ENCODE measurements around the gene RNU6-7. TPM values are rescaled to one million over a fixed set of nuclear protein-coding genes. Genes with fewer than 3 reads are reported as not detected.

The RNU6-7 gene
- total and polyA plus RNA-seq, 4 donors: not detected

- H3K9ac ChIP-seq (ENCODE audit: insufficient read depth in 1 of 2, low read length in 2 of 2): peak overlapping the region; percentile 37 to 97
Measured at GRCh38 chr14:32203928-32204357, 2.1 kb downstream of the RNU6-7 start.

GRCh38 chr14:32205554-32205953, 3.7 kb downstream of the RNU6-7 start:
- Histone ChIP-seq H3K27ac (ENCODE audit: low read depth in 1 of 2, low read length in 1 of 2) (no peak overlapping the region), H3K4me3 (no peak overlapping the region), H3K27me3 (ENCODE audit: control insufficient read depth in 3 of 3, insufficient read depth in 3 of 3, low read length in 2 of 3) (no peaks in the 10 kb centered on the region), H3K9ac (ENCODE audit: insufficient read depth in 1 of 2, low read length in 2 of 2) (no peak overlapping the region), H3K4me1 (ENCODE audit: control insufficient read depth in 5 of 5, insufficient read depth in 5 of 5, low read length in 5 of 5) (peaks cover 0 to 12% (median 2%) of the 10 kb centered on the region in 5 donors), H3K36me3 (ENCODE audit: control insufficient read depth in 4 of 4, insufficient read depth in 4 of 4, low read length in 4 of 4) (no peaks in the 10 kb centered on the region), H3K9me3 (ENCODE audit: control insufficient read depth in 4 of 4, insufficient read depth in 3 of 4, low read length in 3 of 4) (no peaks in the 10 kb centered on the region)
- DNase-seq: no peak
- WGBS, 2 donors: 90 to 92% methylated on average over 3 of the region's 3 CpGs
- no peak for ATAC-seq (ENCODE audit: insufficient read depth, low FRiP score)
- no peak for TF ChIP-seq CTCF (IDR thresholded peaks at IDR 0.05; ENCODE audit: control extremely low read depth, extremely low read depth)

More at GRCh38 chr14:32203928-32204357, 2.1 kb downstream of the RNU6-7 start:
- ATAC-seq (ENCODE audit: insufficient read depth, low FRiP score): no peak
- WGBS, 2 donors: 2 to 4% methylated on average over 14 of the region's 14 CpGs
- Histone ChIP-seq H3K4me1 (ENCODE audit: control insufficient read depth in 5 of 5, insufficient read depth in 5 of 5, low read length in 5 of 5) (peaks cover 0 to 12% (median 2%) of the 10 kb centered on the region in 5 donors), H3K27ac (ENCODE audit: low read depth in 1 of 2, low read length in 1 of 2) (peak overlapping the region; percentile 32 to 92), H3K36me3 (ENCODE audit: control insufficient read depth in 4 of 4, insufficient read depth in 4 of 4, low read length in 4 of 4) (no peaks in the 10 kb centered on the region), H3K27me3 (ENCODE audit: control insufficient read depth in 3 of 3, insufficient read depth in 3 of 3, low read length in 2 of 3) (no peaks in the 10 kb centered on the region), H3K9me3 (ENCODE audit: control insufficient read depth in 4 of 4, insufficient read depth in 3 of 4, low read length in 3 of 4) (no peaks in the 10 kb centered on the region), H3K4me3 (peak overlapping the region; percentile 33)
- no peak for TF ChIP-seq CTCF (IDR thresholded peaks at IDR 0.05; ENCODE audit: control extremely low read depth, extremely low read depth)
- peak; percentile 26 to 66 (median 56) for DNase-seq

GRCh38 chr14:32205984-32206383, 4.1 kb downstream of the RNU6-7 start:
- WGBS, 2 donors: 47 to 63% methylated on average over 4 of the region's 4 CpGs
- TF ChIP-seq CTCF (IDR thresholded peaks at IDR 0.05; ENCODE audit: control extremely low read depth, extremely low read depth): no peak
- H3K36me3 ChIP-seq (ENCODE audit: control insufficient read depth in 4 of 4, insufficient read depth in 4 of 4, low read length in 4 of 4): no peaks in the 10 kb centered on the region
- no peak overlapping the region for H3K9ac ChIP-seq (ENCODE audit: insufficient read depth in 1 of 2, low read length in 2 of 2)
- H3K27ac ChIP-seq (ENCODE audit: low read depth in 1 of 2, low read length in 1 of 2): no peak overlapping the region
- no peaks in the 10 kb centered on the region for H3K27me3 ChIP-seq (ENCODE audit: control insufficient read depth in 3 of 3, insufficient read depth in 3 of 3, low read length in 2 of 3)
- no peaks in the 10 kb centered on the region for H3K9me3 ChIP-seq (ENCODE audit: control insufficient read depth in 4 of 4, insufficient read depth in 3 of 4, low read length in 3 of 4)
- no peak overlapping the region for H3K4me3 ChIP-seq
- ATAC-seq (ENCODE audit: insufficient read depth, low FRiP score) (no peak), DNase-seq (no peak)
- peaks cover 0 to 9% (median 2%) of the 10 kb centered on the region in 5 donors for H3K4me1 ChIP-seq (ENCODE audit: control insufficient read depth in 5 of 5, insufficient read depth in 5 of 5, low read length in 5 of 5)

- peaks cover 0 to 9% (median 2%) of the 10 kb centered on the region in 5 donors for H3K4me1 ChIP-seq (ENCODE audit: control insufficient read depth in 5 of 5, insufficient read depth in 5 of 5, low read length in 5 of 5)
- no peak for DNase-seq
- H3K9ac ChIP-seq (ENCODE audit: insufficient read depth in 1 of 2, low read length in 2 of 2): no peak overlapping the region
- no peak overlapping the region for H3K27ac ChIP-seq (ENCODE audit: low read depth in 1 of 2, low read length in 1 of 2)
- 67 to 71% methylated on average over 2 of the region's 2 CpGs for WGBS, 2 donors
- no peak overlapping the region for H3K4me3 ChIP-seq
- H3K36me3 ChIP-seq (ENCODE audit: control insufficient read depth in 4 of 4, insufficient read depth in 4 of 4, low read length in 4 of 4): no peaks in the 10 kb centered on the region
- ATAC-seq (ENCODE audit: insufficient read depth, low FRiP score): no peak
- no peaks in the 10 kb centered on the region for H3K9me3 ChIP-seq (ENCODE audit: control insufficient read depth in 4 of 4, insufficient read depth in 3 of 4, low read length in 3 of 4)
- no peak for TF ChIP-seq CTCF (IDR thresholded peaks at IDR 0.05; ENCODE audit: control extremely low read depth, extremely low read depth)
- H3K27me3 ChIP-seq (ENCODE audit: control insufficient read depth in 3 of 3, insufficient read depth in 3 of 3, low read length in 2 of 3): no peaks in the 10 kb centered on the region
Measured at GRCh38 chr14:32206552-32206951, 4.7 kb downstream of the RNU6-7 start.
